ENCODE data around the gene ZNF35. TPM values are rescaled to one million over a fixed set of nuclear protein-coding genes. Genes with fewer than 3 reads are reported as not detected.

Gene ZNF35
- total and polyA plus RNA-seq, 2 donors (not counting 3 experiments of a cell fraction or from before 2014, with no cell fraction given), result 2.5 to 9.1 TPM

GRCh38 chr3:44661189-44661588, 12.7 kb downstream of the ZNF35 start:
- dilution Hi-C loops (cut with MboI; ENCODE audit: extremely low pct_ligation_motif_present, low sequenced_read_pairs), result no loop called here
- Histone ChIP-seq H3K27me3 (ENCODE audit: control insufficient read depth in 2 of 2, insufficient read depth in 2 of 2, low read length in 2 of 2) (no peaks in the 10 kb centered on the region), H4K20me1 (replicated peaks; ENCODE audit: control insufficient read depth, extremely low read depth, insufficient read depth, low read length) (no peaks in the 10 kb centered on the region), H3K36me3 (ENCODE audit: control insufficient read depth in 2 of 2, extremely low read depth in 1 of 2, insufficient read depth in 2 of 2, low read length in 2 of 2) (peaks cover 17 to 27% of the 10 kb centered on the region in 2 experiments), H3K79me2 (ENCODE audit: control insufficient read depth, insufficient read depth, low read length) (no peaks in the 10 kb centered on the region), H3K4me1 (ENCODE audit: control insufficient read depth, extremely low read depth, insufficient read depth, low read length) (no peaks in the 10 kb centered on the region), H3K4me3 (replicated peaks in 1 of 3; ENCODE audit: insufficient read depth in 1 of 3, low read depth in 1 of 3, low read length in 3 of 3) (no peak overlapping the region), H3K4me2 (ENCODE audit: insufficient read depth, low read length) (no peak overlapping the region), H3K27ac (ENCODE audit: insufficient read depth, low read depth, low read length) (no peak overlapping the region), H2AFZ (ENCODE audit: low read depth, low read length) (no peak overlapping the region), H3K9ac (replicated peaks; ENCODE audit: extremely low read depth, insufficient read depth, low read length) (no peak overlapping the region), H3K9me3 (replicated peaks; ENCODE audit: control insufficient read depth, insufficient read depth, low read length) (peaks cover 21% of the 10 kb centered on the region), H3K9me1 (replicated peaks; ENCODE audit: control insufficient read depth, extremely low read depth, insufficient read depth, low read length) (no peaks in the 10 kb centered on the region)
- POLR2A ChIA-PET, result no interaction called here
- CTCF ChIA-PET, result interaction anchor here (1.3 kb wide), 1 partner anchor 23 kb away, joined by 4 read pairs; no protein-coding TSS in a partner anchor
- TF ChIP-seq GATA2 (IDR thresholded peaks at IDR 0.05; ENCODE audit: insufficient read depth, insufficient read length, low read depth, low read length) (no peak), MAX (IDR thresholded peaks at IDR 0.05; ENCODE audit: insufficient read depth, insufficient read length) (no peak), POLR2AphosphoS5 (IDR thresholded peaks at IDR 0.05; ENCODE audit: insufficient read depth, low read depth, low read length) (no peak), POLR2A (IDR thresholded peaks at IDR 0.05; ENCODE audit: low read depth, low read length) (no peak), JUN (IDR thresholded peaks at IDR 0.05; ENCODE audit: borderline replicate concordance, insufficient read depth, insufficient read length, low read depth) (no peak), EZH2 (IDR thresholded peaks at IDR 0.05; ENCODE audit: borderline replicate concordance, low read depth, low read length, severe bottlenecking) (no peak), FOS (IDR thresholded peaks at IDR 0.05; ENCODE audit: borderline replicate concordance, insufficient read depth, low read length) (no peak), MYC (IDR thresholded peaks at IDR 0.05; ENCODE audit: low read depth, low read length) (no peak), CTCF (IDR thresholded peaks at IDR 0.05; ENCODE audit: extremely low read depth in 1 of 2, insufficient read depth in 1 of 2, low read depth in 1 of 2, low read length in 2 of 2) (no peak)
- no peak for FAIRE-seq
- BruUV-seq (replicated peaks), result no TSS peak
- intact Hi-C loops (cut with micrococcal nuclease), result no loop called here
- no peak for DNase-seq (ENCODE audit: low read depth, low spot score)

Data from endothelial cell of umbilical vein (primary cell).